Mucosa of rectum (tissue), 2 donors: Measurements from ENCODE around the gene PPP2R3B.

Source experiments
- H3K27ac ChIP-seq, 2 donors: one replicate each; pipeline ENCODE4 v1.7.0; 2013; ENCODE audit warnings: inconsistent platforms in 2 of 2, low read depth in 2 of 2, low read length in 2 of 2
- H3K27me3 ChIP-seq, 2 donors: one replicate each; pipeline ENCODE4 v1.7.0; 2013; ENCODE audit warnings: low read length in 2 of 2; ENCODE audit not compliant: control insufficient read depth in 2 of 2, insufficient read depth in 2 of 2
- H3K36me3 ChIP-seq, 2 donors: one replicate each; pipeline ENCODE4 v1.7.0; 2013; ENCODE audit warnings: low read length in 2 of 2; ENCODE audit not compliant: control insufficient read depth in 2 of 2, insufficient read depth in 2 of 2
- H3K4me1 ChIP-seq, 2 donors: one replicate each; pipeline ENCODE4 v1.7.0; 2013; ENCODE audit warnings: low read length in 2 of 2, mild to moderate bottlenecking in 1 of 2; ENCODE audit not compliant: control insufficient read depth in 2 of 2, insufficient read depth in 2 of 2
- H3K4me3 ChIP-seq, 2 donors: one replicate each; pipeline ENCODE4 v1.7.0; 2013; ENCODE audit warnings: low read length in 2 of 2
- H3K9ac ChIP-seq, 2 donors: one replicate each; pipeline ENCODE4 v1.7.0; 2013; ENCODE audit warnings: low read length in 2 of 2, low read depth in 1 of 2, mild to moderate bottlenecking in 1 of 2
- H3K9me3 ChIP-seq, 2 donors: one replicate each; pipeline ENCODE4 v1.7.0; 2013; ENCODE audit warnings: low read length in 2 of 2; ENCODE audit not compliant: control insufficient read depth in 2 of 2
- donor health status: healthy.
- donor health status: Normal muscosa, but diverticular disease.

PPP2R3B gene

GRCh38 chrX:348461-349117, 38.1 kb downstream of the PPP2R3B start:
- Histone ChIP-seq H3K27me3 (no peaks in the 10 kb centered on the region), H3K27ac (no peak overlapping the region), H3K4me1 (no peaks in the 10 kb centered on the region)

DNA sequence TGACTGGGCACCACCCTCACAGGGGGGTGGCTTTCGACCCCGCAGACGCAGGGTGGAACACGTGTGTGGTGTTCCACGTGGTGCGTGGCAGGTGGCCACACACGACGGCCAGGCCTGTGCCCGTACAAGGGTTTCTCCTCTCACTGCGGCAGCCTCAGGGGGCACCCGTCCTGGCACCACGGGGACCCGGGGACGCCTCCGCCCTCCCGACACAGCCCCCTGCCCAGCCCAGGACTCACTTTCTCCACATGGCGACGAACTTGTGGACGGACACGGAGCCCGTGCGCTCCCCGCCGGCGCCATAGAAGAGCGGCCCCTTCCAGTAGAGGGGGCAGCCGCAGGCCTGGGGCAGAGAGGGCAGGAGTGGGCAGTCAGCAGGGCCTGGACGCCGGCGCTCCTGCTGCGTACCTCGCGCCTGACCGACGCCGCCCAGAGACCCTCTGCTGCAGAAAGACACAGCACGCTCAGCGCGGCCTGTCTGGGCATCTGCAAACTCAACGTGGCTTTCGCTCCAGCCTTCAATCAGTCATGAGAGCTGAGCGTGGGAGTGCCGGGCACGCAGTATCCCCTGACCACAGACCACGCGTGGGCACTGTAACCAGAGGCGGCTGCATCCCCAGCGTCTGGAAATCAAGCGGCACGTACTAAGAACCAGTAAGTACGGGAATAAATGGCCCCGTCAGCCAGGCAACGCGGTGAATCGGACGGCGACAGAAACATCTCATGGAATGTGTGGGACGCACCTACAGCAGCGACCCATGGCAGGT, 39.2 kb downstream of the PPP2R3B start:
- H3K4me3 ChIP-seq: no peak overlapping the region
- H3K9ac ChIP-seq: no peak overlapping the region
- H3K9me3 ChIP-seq: no peaks in the 10 kb centered on the region
- H3K27ac ChIP-seq: no peak overlapping the region
- no peaks in the 10 kb centered on the region for H3K4me1 ChIP-seq
- no peaks in the 10 kb centered on the region for H3K36me3 ChIP-seq
- H3K27me3 ChIP-seq: no peaks in the 10 kb centered on the region

More at GRCh38 chrX:348461-349117, 38.1 kb downstream of the PPP2R3B start:
- H3K9me3 ChIP-seq: no peaks in the 10 kb centered on the region
- no peak overlapping the region for H3K9ac ChIP-seq
- H3K36me3 ChIP-seq: no peaks in the 10 kb centered on the region
- no peak overlapping the region for H3K4me3 ChIP-seq

GRCh38 chrX:346034-346813, 40.5 kb downstream of the PPP2R3B start:
- no peaks in the 10 kb centered on the region for H3K27me3 ChIP-seq
- no peak overlapping the region for H3K27ac ChIP-seq
- no peak overlapping the region for H3K4me3 ChIP-seq
- no peak overlapping the region for H3K9ac ChIP-seq
- H3K9me3 ChIP-seq: no peaks in the 10 kb centered on the region
- no peaks in the 10 kb centered on the region for H3K4me1 ChIP-seq
- H3K36me3 ChIP-seq: no peaks in the 10 kb centered on the region

DNA sequence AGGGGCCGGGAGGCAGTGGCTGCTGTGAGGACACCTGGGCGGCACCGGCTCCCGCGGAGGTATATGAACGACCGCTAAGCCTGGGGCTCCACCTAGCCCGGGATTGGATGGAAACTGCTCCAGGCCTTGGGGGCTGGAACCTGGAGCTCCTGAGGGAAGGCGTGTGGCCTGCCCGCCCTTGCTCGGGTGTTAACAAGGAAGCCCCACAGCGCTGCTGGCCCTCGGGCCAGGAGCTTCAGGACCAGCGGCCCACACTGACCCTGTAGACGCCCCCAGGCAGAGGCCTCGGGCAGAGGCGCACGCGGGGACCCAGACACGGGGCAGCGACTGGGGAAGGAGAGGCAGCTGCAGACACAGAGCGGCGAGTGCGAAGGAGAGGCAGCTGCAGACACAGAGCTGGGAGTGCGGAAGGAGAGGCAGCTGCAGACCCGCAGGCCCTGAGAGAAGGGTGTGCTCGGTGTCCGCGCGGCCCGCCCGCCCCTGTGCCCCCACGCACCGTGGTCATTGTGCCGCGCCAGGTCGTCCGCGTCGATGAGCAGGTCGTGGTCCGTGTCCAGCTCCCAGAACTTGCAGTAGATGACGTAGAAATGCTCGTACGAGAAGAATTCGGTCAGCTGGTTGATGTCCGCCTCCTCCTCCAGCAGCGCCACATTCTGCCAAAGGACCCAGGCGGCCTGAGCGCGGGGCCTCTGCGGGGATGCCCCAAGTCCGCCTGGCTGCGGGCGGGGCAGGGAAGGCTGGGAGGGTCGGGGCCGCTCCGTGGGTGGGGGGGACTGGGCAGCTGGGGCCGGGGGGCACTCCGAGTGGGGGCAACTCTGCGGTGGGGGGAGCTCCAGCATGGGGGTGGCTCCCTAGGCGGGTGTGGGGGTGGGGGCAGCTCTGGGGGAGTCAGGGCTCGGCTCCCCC, 41.4 kb downstream of the PPP2R3B start:
- H3K27ac ChIP-seq: no peak overlapping the region
- H3K36me3 ChIP-seq: no peaks in the 10 kb centered on the region
- H3K4me1 ChIP-seq: no peaks in the 10 kb centered on the region
- H3K4me3 ChIP-seq: no peak overlapping the region
- no peaks in the 10 kb centered on the region for H3K9me3 ChIP-seq
- H3K27me3 ChIP-seq: no peaks in the 10 kb centered on the region
- no peak overlapping the region for H3K9ac ChIP-seq

- Histone ChIP-seq H3K27me3 (no peaks in the 10 kb centered on the region), H3K4me1 (no peaks in the 10 kb centered on the region), H3K4me3 (no peak overlapping the region), H3K9ac (no peak overlapping the region), H3K36me3 (no peaks in the 10 kb centered on the region), H3K27ac (no peak overlapping the region), H3K9me3 (no peaks in the 10 kb centered on the region)
These were observed 42.3 kb downstream of the PPP2R3B start for GRCh38 chrX:344371-344901.

GRCh38 chrX:341541-342101, 45.1 kb downstream of the PPP2R3B start:
- Histone ChIP-seq H3K36me3 (peaks cover 0 to 3% of the 10 kb centered on the region in 2 donors), H3K27me3 (no peaks in the 10 kb centered on the region), H3K9me3 (no peaks in the 10 kb centered on the region), H3K4me3 (no peak overlapping the region), H3K27ac (no peak overlapping the region), H3K4me1 (no peaks in the 10 kb centered on the region), H3K9ac (no peak overlapping the region)

DNA sequence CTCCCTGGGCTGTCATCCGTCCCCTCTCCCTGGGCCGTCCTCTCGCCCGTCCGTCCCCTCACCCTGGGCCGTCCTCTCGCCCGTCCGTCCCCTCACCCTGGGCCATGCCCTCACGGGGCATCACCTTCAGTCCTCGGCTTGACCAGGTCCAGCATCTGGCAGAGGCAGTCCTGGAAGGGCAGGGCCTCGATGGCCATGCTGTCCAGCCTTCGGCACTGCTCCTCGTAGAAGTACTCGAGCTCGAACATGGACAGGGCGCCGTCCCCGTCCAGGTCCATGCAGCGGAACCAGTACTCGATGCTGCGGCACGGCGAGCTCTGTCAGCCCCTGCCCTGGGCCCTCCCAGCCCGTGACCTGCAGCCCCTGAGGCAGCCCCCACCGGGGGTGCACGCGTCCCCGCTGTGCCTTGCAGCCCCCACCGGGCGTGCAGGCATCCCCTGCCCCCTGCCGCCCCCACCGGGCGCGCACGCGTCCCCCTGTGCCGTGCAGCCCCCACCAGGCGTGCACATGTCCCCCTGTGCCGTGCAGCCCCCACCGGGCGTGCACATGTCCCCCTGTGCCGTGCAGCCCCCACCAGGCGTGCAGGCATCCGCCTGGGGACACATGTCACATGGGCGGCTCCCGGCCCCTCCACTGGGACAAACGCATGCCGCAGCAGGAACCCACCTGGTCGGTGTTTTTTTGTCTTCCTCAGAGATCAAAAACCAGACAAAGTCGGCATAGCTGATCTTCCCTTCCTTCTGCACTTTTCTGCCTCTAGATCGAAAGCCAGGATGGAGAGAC, 45.9 kb downstream of the PPP2R3B start:
- Histone ChIP-seq H3K36me3 (peaks cover 0 to 3% of the 10 kb centered on the region in 2 donors), H3K27me3 (no peaks in the 10 kb centered on the region), H3K9me3 (no peaks in the 10 kb centered on the region), H3K9ac (no peak overlapping the region), H3K27ac (no peak overlapping the region), H3K4me3 (no peak overlapping the region), H3K4me1 (no peaks in the 10 kb centered on the region)

GRCh38 chrX:340121-340520, 46.6 kb downstream of the PPP2R3B start:
- H3K27ac ChIP-seq: no peak overlapping the region
- H3K27me3 ChIP-seq: no peaks in the 10 kb centered on the region
- no peak overlapping the region for H3K4me3 ChIP-seq
- H3K9me3 ChIP-seq: no peaks in the 10 kb centered on the region
- peaks cover 0 to 3% of the 10 kb centered on the region in 2 donors for H3K36me3 ChIP-seq
- H3K4me1 ChIP-seq: no peaks in the 10 kb centered on the region
- H3K9ac ChIP-seq: no peak overlapping the region
